Measurements from ENCODE around the gene PEX11G. TPM values are rescaled to one million over a fixed set of nuclear protein-coding genes. Genes with fewer than 3 reads are reported as not detected.

Gene PEX11G
- total and polyA plus RNA-seq, 10 of the 15 experiments (the other 5 are each of a cell fraction or from before 2014, with no cell fraction given): 0.05 to 1.8 (median 0.73) TPM; not detected in 1

GRCh38 chr19:7480222-7480969 is 8.4 kb downstream of the PEX11G start:
- intact Hi-C loops (cut with micrococcal nuclease; ENCODE audit: unreplicated experiment): no loop called here
- in situ Hi-C loops (cut with MboI): no loop called here
- BruUV-seq (replicated peaks): no TSS peak
- ChIA-PET CTCF (no interaction called here), RAD21 (ENCODE audit: unreplicated experiment) (no interaction called here), SMC1A (ENCODE audit: uncharacterized antibody, unreplicated experiment) (no interaction called here), POLR2A (interaction anchor here (0.5 kb wide), 1 partner anchor 21 kb away, joined by 4 read pairs; no protein-coding TSS in a partner anchor)
- Histone ChIP-seq H3K9ac (ENCODE audit: control insufficient read depth, insufficient read depth, low read length) (no peak overlapping the region), H3K9me3 (replicated peaks; ENCODE audit: control insufficient read depth, insufficient read depth, low read length) (no peaks in the 10 kb centered on the region), H3K4me1 (ENCODE audit: control insufficient read depth, insufficient read depth, low read length) (no peaks in the 10 kb centered on the region), H4K20me1 (ENCODE audit: control insufficient read depth, insufficient read depth) (no peaks in the 10 kb centered on the region), H3K79me2 (ENCODE audit: control insufficient read depth, insufficient read depth, low read length) (no peaks in the 10 kb centered on the region), H3K36me3 (ENCODE audit: control insufficient read depth in 2 of 2, insufficient read depth in 2 of 2, low read length in 1 of 2) (no peaks in the 10 kb centered on the region), H3K4me2 (ENCODE audit: control insufficient read depth, insufficient read depth) (no peak overlapping the region), H2AFZ (ENCODE audit: control insufficient read depth, low read depth, low read length) (no peak overlapping the region), H3K27me3 (replicated peaks in 1 of 2; ENCODE audit: control insufficient read depth in 2 of 2, insufficient read depth in 2 of 2, low read length in 1 of 2) (no peaks in the 10 kb centered on the region), H3K4me3 (no peak overlapping the region), H3K27ac (ENCODE audit: control insufficient read depth, insufficient read depth) (no peak overlapping the region)
- ATAC-seq (no peak), DNase-seq (ENCODE audit: low read depth, low spot score) (no peak), FAIRE-seq (no peak)
- TF ChIP-seq ZBTB11 (CRISPR knock-in tag; IDR thresholded peaks at IDR 0.05) (no peak), PAX5 (IDR thresholded peaks at IDR 0.05; ENCODE audit: borderline replicate concordance, low read depth, low read length) (no peak), NFIC (IDR thresholded peaks at IDR 0.05; ENCODE audit: low read depth, low read length) (no peak), KAT2A (conservative IDR thresholded peaks at IDR 0.05; ENCODE audit: control insufficient read depth, low read depth, low read length) (no peak)
- 55% methylated on average over 11 of the region's 11 CpGs for WGBS (ENCODE audit: insufficient coverage, insufficient replicate concordance, low lambda C conversion rate, missing lambda C conversion rate)

All from GM12878 (cell line).